ENCODE results near the gene TRPM2. TPM values are rescaled to one million over a fixed set of nuclear protein-coding genes. Genes with fewer than 3 reads are reported as not detected.

The TRPM2 gene
- total and polyA plus RNA-seq, 2 of the 8 experiments (the other 6 are each of a cell fraction or from before 2014, with no cell fraction given), result 0.27 to 0.28 TPM

DNA sequence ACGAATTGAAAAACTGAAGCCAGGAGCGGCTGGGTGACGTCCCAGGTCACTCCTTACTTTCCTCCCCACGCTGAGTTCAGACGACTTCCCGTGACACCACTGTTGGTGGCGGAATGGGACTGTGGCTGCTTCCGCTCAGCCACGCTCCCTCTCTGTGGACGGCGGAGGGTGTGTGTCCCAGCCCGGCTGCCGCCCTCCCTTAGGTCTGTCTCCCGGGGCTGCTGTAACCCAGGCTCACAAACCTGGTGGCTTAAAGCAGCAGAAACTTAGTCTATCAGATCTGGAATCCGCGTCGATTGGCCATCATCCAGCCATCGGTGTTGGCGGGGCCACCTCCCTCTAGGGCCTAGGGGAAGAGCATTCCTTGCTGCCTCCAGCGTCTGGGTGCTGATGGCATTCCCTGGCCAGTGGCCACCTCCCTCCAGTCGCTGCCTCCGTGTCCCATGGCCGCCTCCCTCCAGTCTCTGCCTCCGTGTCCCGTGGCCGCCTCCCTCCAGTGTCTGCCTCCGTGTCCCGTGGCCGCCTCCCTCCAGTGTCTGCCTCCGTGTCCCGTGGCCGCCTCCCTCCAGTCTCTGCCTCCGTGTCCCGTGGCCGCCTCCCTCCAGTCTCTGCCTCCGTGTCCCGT is 17.5 kb downstream of the TRPM2 start:
- FAIRE-seq, result no peak
- no peak overlapping the region for H3K4me2 ChIP-seq (ENCODE audit: insufficient read depth in 1 of 2, low read depth in 2 of 2, low read length in 2 of 2)

More for the DNA sequence above, 17.5 kb downstream of the TRPM2 start:
- no peaks in the 10 kb centered on the region for H3K79me1 ChIP-seq (ENCODE audit: low read depth, low read length)
- ChIA-PET POLR2A (ENCODE audit: partially characterized antibody) (no interaction called here), CTCF (ENCODE audit: partially characterized antibody) (no interaction called here)
- H2BK12ac ChIP-seq (ENCODE audit: low read depth, low read length), result no peak overlapping the region
- H3K4ac ChIP-seq (replicated peaks; ENCODE audit: insufficient read length, low read depth, low read length), result no peak overlapping the region
- H4K20me1 ChIP-seq (replicated peaks in 1 of 2; ENCODE audit: control insufficient read depth in 1 of 2, insufficient read depth in 2 of 2, low read length in 2 of 2), result no peaks in the 10 kb centered on the region
- TF ChIP-seq TEAD4 (IDR thresholded peaks at IDR 0.05; ENCODE audit: low read depth, low read length), result no peak
- no peak for TF ChIP-seq CBX8 (IDR thresholded peaks at IDR 0.05; ENCODE audit: borderline replicate concordance, low read depth, low read length)
- TF ChIP-seq BCL11A (IDR thresholded peaks at IDR 0.05; ENCODE audit: low read depth in 2 of 2, low read length in 2 of 2), result no peak
- peaks cover 6 to 14% of the 10 kb centered on the region in 2 experiments; a peak in 3 of 4 replicates for H3K9me3 ChIP-seq (ENCODE audit: insufficient read depth in 2 of 2, low read depth in 1 of 2, low read length in 1 of 2)
- H4K91ac ChIP-seq (replicated peaks; ENCODE audit: insufficient read length, low read length), result no peak overlapping the region
- H3K36me3 ChIP-seq (ENCODE audit: control insufficient read depth in 2 of 4, insufficient read depth in 4 of 4, low read length in 3 of 4), result no peaks in the 10 kb centered on the region
- no peak overlapping the region for H2BK15ac ChIP-seq (ENCODE audit: low read length)
- peaks cover 0 to 12% (median 7%) of the 10 kb centered on the region in 4 experiments; a peak in 6 of 7 replicates for H3K4me1 ChIP-seq (replicated peaks in 1 of 4; ENCODE audit: control insufficient read depth in 3 of 4, insufficient read depth in 4 of 4, low read length in 3 of 4)
- no peak overlapping the region for H2BK20ac ChIP-seq (ENCODE audit: low read length)
- H2BK120ac ChIP-seq (replicated peaks; ENCODE audit: low read depth, low read length), result no peak overlapping the region
- peaks cover 3% of the 10 kb centered on the region; the same call in 1 of the 2 replicates for H3K23me2 ChIP-seq (ENCODE audit: low read depth, low read length)
- H2AK5ac ChIP-seq (ENCODE audit: low read depth, low read length), result no peak overlapping the region
- no peak overlapping the region for H3K56ac ChIP-seq (replicated peaks; ENCODE audit: insufficient read length, low read depth, low read length)
- no peak overlapping the region for H2BK5ac ChIP-seq (ENCODE audit: low read depth, low read length)
- H3K23ac ChIP-seq (ENCODE audit: insufficient read length), result no peak overlapping the region
- no peak for DNase-seq (ENCODE audit: low read depth in 1 of 2, low spot score in 2 of 2)
- H3K18ac ChIP-seq (ENCODE audit: extremely low read depth, low read length), result no peak overlapping the region
- peaks cover 0 to 20% (median 15%) of the 10 kb centered on the region in 4 experiments; a peak in 6 of 7 replicates for H3K27me3 ChIP-seq (replicated peaks in 1 of 4; ENCODE audit: control insufficient read depth in 3 of 4, extremely low read depth in 1 of 4, insufficient read depth in 3 of 4, low read length in 3 of 4)
- no peak overlapping the region for H3K4me3 ChIP-seq (ENCODE audit: extremely low read depth in 1 of 4, insufficient read depth in 2 of 4, low read depth in 3 of 4, low read length in 4 of 4)
- no peak overlapping the region for H2AFZ ChIP-seq (ENCODE audit: low read length)
- no peak overlapping the region for H3K27ac ChIP-seq (ENCODE audit: low read depth, low read length)
- no peak overlapping the region for H4K8ac ChIP-seq (ENCODE audit: extremely low read depth, insufficient read depth, low read length)
- no peak overlapping the region for H3K14ac ChIP-seq (ENCODE audit: insufficient read length)
- no peak overlapping the region for H4K5ac ChIP-seq (ENCODE audit: insufficient read length, low read depth, low read length)
- no peaks in the 10 kb centered on the region for H3K79me2 ChIP-seq (ENCODE audit: control insufficient read depth in 1 of 2, insufficient read depth in 2 of 2, low read length in 2 of 2)
- 89% methylated on average over 25 of the region's 37 CpGs; no CpG with 5 or more reads in 1 of the 2 experiments for WGBS, 2 experiments (ENCODE audit: extremely low coverage in 1 of 2, insufficient coverage in 1 of 2, insufficient read length in 1 of 2, insufficient replicate concordance in 2 of 2, low coverage in 1 of 2, low lambda C conversion rate in 2 of 2, missing lambda C conversion rate in 1 of 2)
- H3K9ac ChIP-seq (replicated peaks in 1 of 4; ENCODE audit: extremely low read depth in 1 of 4, low read depth in 3 of 4, low read length in 3 of 4), result no peak overlapping the region

Measured in H1 (cell line).